Tibial nerve (tissue), 3 donors: ENCODE measurements around the gene MTMR3.

Source experiments
- CTCF ChIP-seq, 5 experiments: fragments of 200-600 bp in 3 of 5; fragments of 450-650 bp in 2 of 5; sonication (generic) in 3 of 5; IDR thresholded peaks; one replicate each; pipeline ENCODE4 v1.5.1; 2016 to 2019; ENCODE audit warnings: antibody characterized with exemption in 5 of 5, mild to moderate bottlenecking in 3 of 5, moderate library complexity in 2 of 5
- POLR2A ChIP-seq, 2 donors: fragments of 450-650 bp; IDR thresholded peaks; one replicate each; pipeline ENCODE4 v1.6.1; 2017; ENCODE audit warnings: antibody characterized with exemption in 2 of 2, mild to moderate bottlenecking in 2 of 2, moderate library complexity in 2 of 2

GRCh38 chr22:29972121-29972520 lies 89.1 kb downstream of the MTMR3 start:
- TF ChIP-seq CTCF (IDR thresholded peaks at IDR 0.05), result no peak
- TF ChIP-seq POLR2A (IDR thresholded peaks at IDR 0.05), result no peak
